Medulla oblongata (tissue), 1 donor: ENCODE data around the gene DGAT2L6.

Experiments used
- DNase-seq: peaks from one replicate; pipeline ENCODE4 v3.0.0-alpha.2; 2015; ENCODE audit errors: extremely low spot score

Gene DGAT2L6

GRCh38 chrX:70176938-70177533 lies at the start of gene DGAT2L6:
DGAT2L6 (plus strand) TSS chrX:70177483; CDS start chrX:70177583, 100 bp downstream.
- DNase-seq, result no peak

- DNase-seq, result no peak
These were observed 49.2 kb upstream of the DGAT2L6 start for GRCh38 chrX:70128071-70128470.

GRCh38 chrX:70129816-70130215 lies 47.5 kb upstream of the DGAT2L6 start:
- DNase-seq, result no peak

GRCh38 chrX:70132224-70132623 lies 45.1 kb upstream of the DGAT2L6 start:
- no peak for DNase-seq

GRCh38 chrX:70132877-70133302 lies 44.4 kb upstream of the DGAT2L6 start:
- no peak for DNase-seq

GRCh38 chrX:70133303-70134115 lies 43.8 kb upstream of the DGAT2L6 start, which contains the start of gene IGBP1:
IGBP1 (plus strand) TSS chrX:70133447; CDS start chrX:70133948, 501 bp downstream.
- DNase-seq, result peak; percentile 93

- DNase-seq, result no peak
These were observed 43.2 kb upstream of the DGAT2L6 start for GRCh38 chrX:70134116-70134477.

GRCh38 chrX:70138622-70139021 lies 38.7 kb upstream of the DGAT2L6 start:
- DNase-seq, result no peak

- peak; percentile 58 for DNase-seq
These were observed 37.5 kb upstream of the DGAT2L6 start for GRCh38 chrX:70139736-70140135.

- no peak for DNase-seq
These were observed 35.9 kb upstream of the DGAT2L6 start for GRCh38 chrX:70141373-70141772.

GRCh38 chrX:70166601-70167590 lies 10.4 kb upstream of the DGAT2L6 start:
- DNase-seq, result no peak

- DNase-seq, result peak; percentile 1
These were observed 8.8 kb upstream of the DGAT2L6 start for GRCh38 chrX:70168238-70169188.

- no peak for DNase-seq
These were observed 8.0 kb upstream of the DGAT2L6 start for GRCh38 chrX:70169281-70169680.

GRCh38 chrX:70171624-70172023 lies 5.7 kb upstream of the DGAT2L6 start:
- peak; percentile 27 for DNase-seq

- no peak for DNase-seq
These were observed 5.1 kb upstream of the DGAT2L6 start for GRCh38 chrX:70172221-70172620.

- DNase-seq, result no peak
These were observed 4.3 kb upstream of the DGAT2L6 start for GRCh38 chrX:70172964-70173363.

GRCh38 chrX:70174754-70175153 lies 2.5 kb upstream of the DGAT2L6 start:
- DNase-seq, result no peak

- no peak for DNase-seq
These were observed 1.9 kb upstream of the DGAT2L6 start for GRCh38 chrX:70175338-70175737.

- DNase-seq, result no peak
These were observed 5.8 kb downstream of the DGAT2L6 start for GRCh38 chrX:70183091-70183490.

- DNase-seq, result no peak
These were observed 12.9 kb downstream of the DGAT2L6 start for GRCh38 chrX:70190225-70190624.
